ENCODE measurements around the gene NTPCR.

Gene NTPCR

GRCh38 chr1:232968391-232968790 is 18.0 kb downstream of the NTPCR start:
- no peak overlapping the region for H3K27ac Mint-ChIP-seq
- H3K4me3 Mint-ChIP-seq: no peak overlapping the region
- H3K4me1 Mint-ChIP-seq: peaks cover 25% of the 10 kb centered on the region
- peaks cover 11% of the 10 kb centered on the region for H3K9me3 Mint-ChIP-seq
- peaks cover 44% of the 10 kb centered on the region for H3K36me3 Mint-ChIP-seq
- H3K27me3 Mint-ChIP-seq: no peaks in the 10 kb centered on the region

DNA sequence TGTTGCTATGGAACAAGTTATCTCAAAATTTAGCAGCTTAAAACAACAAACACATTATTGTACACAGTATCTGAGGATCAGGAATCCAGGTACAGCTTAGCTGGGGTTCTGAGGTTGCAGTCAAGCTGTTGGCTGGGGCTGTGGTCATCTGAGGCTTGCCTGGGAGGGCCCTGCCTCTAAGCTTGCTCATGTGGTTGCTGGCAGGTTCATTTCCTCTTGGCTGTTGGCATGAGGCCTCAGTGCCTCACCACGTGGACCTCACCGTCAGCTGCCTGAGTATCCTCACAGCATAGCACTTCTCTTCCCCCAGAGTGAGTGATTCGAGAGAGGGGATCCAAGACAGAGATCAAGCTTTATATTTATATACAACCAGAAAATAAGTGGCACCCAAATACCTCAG is 18.6 kb downstream of the NTPCR start:
- peaks cover 16% of the 10 kb centered on the region for H3K9me3 Mint-ChIP-seq
- H3K27me3 Mint-ChIP-seq: no peaks in the 10 kb centered on the region
- H3K4me3 Mint-ChIP-seq: no peak overlapping the region
- peaks cover 21% of the 10 kb centered on the region for H3K4me1 Mint-ChIP-seq
- peaks cover 50% of the 10 kb centered on the region for H3K36me3 Mint-ChIP-seq
- H3K27ac Mint-ChIP-seq: no peak overlapping the region

- H3K9me3 Mint-ChIP-seq: peaks cover 20% of the 10 kb centered on the region
- H3K27ac Mint-ChIP-seq: no peak overlapping the region
- peaks cover 56% of the 10 kb centered on the region for H3K36me3 Mint-ChIP-seq
- H3K4me3 Mint-ChIP-seq: no peak overlapping the region
- H3K4me1 Mint-ChIP-seq: peaks cover 14% of the 10 kb centered on the region
- no peaks in the 10 kb centered on the region for H3K27me3 Mint-ChIP-seq
Measured at GRCh38 chr1:232969799-232970198, 19.4 kb downstream of the NTPCR start.

DNA sequence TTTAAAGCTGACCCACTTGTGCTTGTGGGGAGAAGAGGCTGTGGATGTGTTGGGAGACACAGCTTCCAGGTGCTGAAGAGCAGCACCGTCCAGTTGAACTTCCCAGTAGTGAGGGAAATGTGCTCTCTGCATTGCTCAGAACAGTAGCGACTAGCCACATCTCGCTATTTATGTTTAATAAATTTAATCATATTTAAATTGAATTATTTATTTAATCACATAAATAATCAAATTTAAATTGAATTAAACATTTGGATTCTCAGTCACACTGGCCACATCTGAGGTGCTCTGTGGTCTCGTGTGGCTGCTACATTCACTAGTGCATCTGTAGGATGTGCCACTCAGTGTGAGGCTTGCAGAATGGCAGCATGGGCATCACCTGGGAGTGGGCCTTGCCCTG is 20.1 kb downstream of the NTPCR start:
- Mint-ChIP-seq H3K36me3 (peaks cover 53% of the 10 kb centered on the region), H3K4me3 (no peak overlapping the region), H3K9me3 (peaks cover 20% of the 10 kb centered on the region), H3K27ac (no peak overlapping the region), H3K4me1 (peaks cover 7% of the 10 kb centered on the region), H3K27me3 (no peaks in the 10 kb centered on the region)

- H3K4me1 Mint-ChIP-seq: peaks cover 25% of the 10 kb centered on the region
- H3K36me3 Mint-ChIP-seq: peaks cover 52% of the 10 kb centered on the region
- peaks cover 20% of the 10 kb centered on the region for H3K9me3 Mint-ChIP-seq
- H3K4me3 Mint-ChIP-seq: no peak overlapping the region
- H3K27ac Mint-ChIP-seq: no peak overlapping the region
- H3K27me3 Mint-ChIP-seq: no peaks in the 10 kb centered on the region
Measured at GRCh38 chr1:232973652-232974611, 23.5 kb downstream of the NTPCR start.

DNA sequence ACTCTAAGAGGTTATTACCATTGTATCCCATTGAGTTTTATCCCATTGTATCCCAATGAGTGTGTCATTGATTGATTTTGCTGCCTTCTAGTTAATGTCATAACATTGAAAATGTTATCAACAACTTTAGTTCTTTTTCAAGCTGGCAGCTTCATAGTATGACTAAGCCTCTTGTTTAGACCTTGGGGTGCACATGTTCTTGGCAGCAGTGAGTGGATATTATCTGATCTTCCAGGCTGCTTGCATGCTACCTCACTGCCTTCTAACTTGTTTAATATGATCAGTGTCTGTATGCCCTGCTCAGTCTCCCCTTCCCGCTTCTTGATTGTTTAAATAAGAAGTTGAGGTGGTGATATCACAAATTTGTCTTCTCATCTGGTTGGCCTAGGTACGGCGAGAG is 24.6 kb downstream of the NTPCR start:
- Mint-ChIP-seq H3K9me3 (peaks cover 20% of the 10 kb centered on the region), H3K4me1 (peaks cover 20% of the 10 kb centered on the region), H3K4me3 (no peak overlapping the region), H3K36me3 (peaks cover 43% of the 10 kb centered on the region), H3K27ac (no peak overlapping the region), H3K27me3 (no peaks in the 10 kb centered on the region)

GRCh38 chr1:232978091-232978634 is 27.8 kb downstream of the NTPCR start:
- H3K27ac Mint-ChIP-seq: peak overlapping the region; percentile 20
- H3K4me3 Mint-ChIP-seq: peak overlapping the region; percentile 30
- peaks cover 20% of the 10 kb centered on the region for H3K4me1 Mint-ChIP-seq
- H3K9me3 Mint-ChIP-seq: peaks cover 11% of the 10 kb centered on the region
- peaks cover 21% of the 10 kb centered on the region for H3K36me3 Mint-ChIP-seq
- H3K27me3 Mint-ChIP-seq: no peaks in the 10 kb centered on the region

GRCh38 chr1:232978815-232979214 is 28.4 kb downstream of the NTPCR start:
- no peak overlapping the region for H3K27ac Mint-ChIP-seq
- H3K4me3 Mint-ChIP-seq: no peak overlapping the region
- no peaks in the 10 kb centered on the region for H3K27me3 Mint-ChIP-seq

DNA sequence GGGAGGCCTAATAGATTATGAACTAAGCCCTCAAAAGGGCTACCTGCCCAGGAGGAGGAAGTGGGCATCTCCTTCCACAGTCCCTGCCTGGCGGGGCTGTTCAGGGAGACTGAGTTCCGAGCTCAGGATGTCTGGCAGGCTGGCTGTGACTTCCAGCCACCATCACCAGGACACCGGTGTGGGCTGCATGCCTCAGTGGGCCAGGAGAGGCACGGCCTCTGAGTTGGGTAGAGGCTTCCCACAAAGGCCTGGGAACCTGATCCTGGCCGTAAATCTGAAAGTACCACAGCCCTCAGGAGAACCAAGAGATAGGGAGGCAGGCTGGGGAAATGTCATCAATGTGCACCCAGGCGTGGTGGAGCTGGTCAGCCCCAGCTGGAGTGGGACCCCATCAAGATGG is 29.1 kb downstream of the NTPCR start:
- Mint-ChIP-seq H3K4me1 (peaks cover 20% of the 10 kb centered on the region), H3K36me3 (peaks cover 11% of the 10 kb centered on the region)

More at GRCh38 chr1:232978815-232979214, 28.4 kb downstream of the NTPCR start:
- Mint-ChIP-seq H3K9me3 (peaks cover 5% of the 10 kb centered on the region), H3K36me3 (peaks cover 16% of the 10 kb centered on the region), H3K4me1 (peaks cover 20% of the 10 kb centered on the region)

GRCh38 chr1:232980355-232980978 is 30.1 kb downstream of the NTPCR start:
- H3K27me3 Mint-ChIP-seq: no peaks in the 10 kb centered on the region
- no peaks in the 10 kb centered on the region for H3K9me3 Mint-ChIP-seq
- H3K36me3 Mint-ChIP-seq: peaks cover 12% of the 10 kb centered on the region
- H3K4me3 Mint-ChIP-seq: no peak overlapping the region
- peaks cover 20% of the 10 kb centered on the region for H3K4me1 Mint-ChIP-seq
- H3K27ac Mint-ChIP-seq: no peak overlapping the region

More for the DNA sequence above, 29.1 kb downstream of the NTPCR start:
- Mint-ChIP-seq H3K9me3 (no peaks in the 10 kb centered on the region), H3K27ac (no peak overlapping the region), H3K27me3 (no peaks in the 10 kb centered on the region), H3K4me3 (no peak overlapping the region)

DNA sequence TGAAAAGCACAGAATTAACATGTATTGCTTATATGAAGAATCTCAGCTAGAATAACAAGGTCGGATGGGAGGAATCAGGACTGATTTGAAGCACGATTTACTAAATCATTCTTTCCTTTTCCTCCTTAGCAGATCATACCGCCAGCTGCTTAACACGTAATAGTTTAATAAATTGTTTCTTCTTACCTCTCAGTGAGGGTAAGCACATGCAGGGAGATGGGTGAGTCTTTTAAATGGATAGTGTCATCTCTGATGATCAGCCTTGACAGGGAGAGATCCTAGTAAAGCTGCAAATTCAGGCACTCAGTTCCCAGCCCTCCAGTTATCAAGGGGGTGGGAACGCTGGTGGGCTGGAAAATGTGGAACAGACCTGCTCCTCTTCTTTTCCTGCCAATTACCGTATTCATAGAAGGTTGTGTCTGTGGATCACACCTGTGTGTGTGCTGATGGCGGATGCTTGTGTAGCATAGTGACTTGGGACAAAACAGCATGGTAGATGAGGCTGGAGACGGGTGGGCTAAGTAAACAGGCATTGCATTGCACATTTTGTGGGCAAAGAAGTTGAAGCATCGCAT is 30.7 kb downstream of the NTPCR start:
- Mint-ChIP-seq H3K36me3 (peaks cover 12% of the 10 kb centered on the region), H3K27ac (no peak overlapping the region), H3K27me3 (no peaks in the 10 kb centered on the region), H3K4me3 (no peak overlapping the region), H3K9me3 (no peaks in the 10 kb centered on the region), H3K4me1 (peaks cover 20% of the 10 kb centered on the region)

- Mint-ChIP-seq H3K27ac (no peak overlapping the region), H3K27me3 (no peaks in the 10 kb centered on the region), H3K4me1 (peaks cover 16% of the 10 kb centered on the region), H3K4me3 (no peak overlapping the region), H3K36me3 (peaks cover 7% of the 10 kb centered on the region), H3K9me3 (no peaks in the 10 kb centered on the region)
Measured at GRCh38 chr1:232982238-232982944, 32.0 kb downstream of the NTPCR start.

- Mint-ChIP-seq H3K9me3 (no peaks in the 10 kb centered on the region), H3K27me3 (no peaks in the 10 kb centered on the region), H3K4me3 (no peak overlapping the region), H3K27ac (no peak overlapping the region), H3K4me1 (peaks cover 6% of the 10 kb centered on the region), H3K36me3 (peaks cover 7% of the 10 kb centered on the region)
Measured at GRCh38 chr1:232983375-232983774, 33.0 kb downstream of the NTPCR start.

DNA sequence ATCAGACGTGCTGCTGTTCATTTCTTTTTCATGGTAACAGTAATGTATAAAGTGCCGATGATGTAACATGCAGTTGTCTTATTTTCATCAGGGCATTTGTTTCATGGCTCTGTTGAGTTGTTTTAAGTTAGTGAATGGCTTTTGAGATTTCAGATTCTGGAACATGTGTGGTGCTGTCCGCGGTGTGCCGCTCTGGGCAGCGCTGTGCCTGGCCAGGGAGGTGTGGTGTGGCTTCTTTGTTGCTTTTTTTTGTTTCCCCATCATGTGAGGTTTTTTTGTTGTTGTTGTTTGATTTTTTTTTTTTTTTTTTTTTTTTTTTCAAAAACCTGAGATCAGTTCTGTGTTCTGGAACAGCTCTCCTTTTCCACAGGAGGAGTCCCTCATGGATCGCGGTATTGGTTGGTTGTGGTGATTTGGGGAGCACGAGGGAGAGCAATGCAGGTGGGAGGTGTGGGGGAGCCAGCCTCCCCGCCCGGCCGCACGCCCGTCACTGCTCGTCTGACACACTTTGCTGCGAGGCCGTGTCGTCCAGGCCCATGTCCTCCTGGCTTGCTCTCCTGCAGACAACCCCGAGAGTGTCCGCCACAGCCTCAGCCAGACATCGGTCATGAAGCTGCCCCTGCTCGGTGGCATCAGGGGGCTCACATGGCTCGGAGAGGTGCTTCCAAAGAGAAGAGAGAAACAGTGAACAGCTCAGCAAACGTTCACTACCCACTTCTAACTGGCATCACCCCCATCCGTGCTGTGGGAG is 33.6 kb downstream of the NTPCR start:
- H3K4me1 Mint-ChIP-seq: peaks cover under 1% of the 10 kb centered on the region
- H3K27me3 Mint-ChIP-seq: no peaks in the 10 kb centered on the region

More for the DNA sequence above, 33.6 kb downstream of the NTPCR start:
- Mint-ChIP-seq H3K4me3 (no peak overlapping the region), H3K27ac (peak overlapping the region; percentile 23), H3K9me3 (no peaks in the 10 kb centered on the region), H3K36me3 (peaks cover 7% of the 10 kb centered on the region)

All from activated naive CD4-positive, alpha-beta T cell treated with anti-CD3 and anti-CD28 coated beads, Interleukin-2, amount 50 U/mL, for 24 hours (primary cell).